ENCODE measurements around the gene ADGRE3. TPM values are rescaled to one million over a fixed set of nuclear protein-coding genes. Genes with fewer than 3 reads are reported as not detected.
A peak's percentile ranks its signal among the peaks of the same experiment; 100 is the strongest.

ADGRE3 gene
- total and polyA plus RNA-seq, 11 donors, result 0.25 to 0.59 (median 0.53) TPM; not detected in 8

DNA sequence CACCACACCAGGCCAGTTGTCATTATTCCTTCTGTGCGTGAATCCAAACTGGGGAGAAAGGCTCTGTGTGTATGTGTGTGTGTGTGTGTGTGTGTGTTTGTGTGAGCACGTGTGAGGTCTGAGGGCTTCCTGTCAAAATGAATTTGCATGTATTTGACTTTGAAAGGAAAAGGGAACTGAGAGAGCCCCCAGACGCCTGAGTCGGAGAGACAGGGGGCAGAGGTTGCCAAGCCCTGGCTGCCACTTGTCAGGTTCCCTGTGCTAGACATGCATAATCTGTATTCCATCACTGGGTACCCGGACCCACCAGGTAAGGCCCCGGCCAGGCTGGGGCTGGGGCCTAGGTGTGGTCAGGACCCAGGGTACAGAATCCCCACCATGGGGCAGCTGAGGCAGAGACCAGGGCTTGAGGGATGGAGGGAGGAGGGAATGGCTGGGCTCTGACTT lies 91.7 kb downstream of the ADGRE3 start, which contains the start of gene CLEC17A:
TSS of gene CLEC17A (plus strand) at position 191 of the 447 bp plus-strand sequence. CDS start at position 268, 77 bp downstream.
- Histone ChIP-seq H3K27me3 (no peaks in the 10 kb centered on the region), H3K4me1 (no peaks in the 10 kb centered on the region), H3K4me3 (no peak within 1 kb of the TSS), H3K27ac (no peak within 1 kb of the TSS), H3K9me3 (no peaks in the 10 kb centered on the region), H3K36me3 (no peaks in the 10 kb centered on the region)
- no peak for TF ChIP-seq POLR2A (IDR thresholded peaks at IDR 0.05)
- TF ChIP-seq, protein P1, sequence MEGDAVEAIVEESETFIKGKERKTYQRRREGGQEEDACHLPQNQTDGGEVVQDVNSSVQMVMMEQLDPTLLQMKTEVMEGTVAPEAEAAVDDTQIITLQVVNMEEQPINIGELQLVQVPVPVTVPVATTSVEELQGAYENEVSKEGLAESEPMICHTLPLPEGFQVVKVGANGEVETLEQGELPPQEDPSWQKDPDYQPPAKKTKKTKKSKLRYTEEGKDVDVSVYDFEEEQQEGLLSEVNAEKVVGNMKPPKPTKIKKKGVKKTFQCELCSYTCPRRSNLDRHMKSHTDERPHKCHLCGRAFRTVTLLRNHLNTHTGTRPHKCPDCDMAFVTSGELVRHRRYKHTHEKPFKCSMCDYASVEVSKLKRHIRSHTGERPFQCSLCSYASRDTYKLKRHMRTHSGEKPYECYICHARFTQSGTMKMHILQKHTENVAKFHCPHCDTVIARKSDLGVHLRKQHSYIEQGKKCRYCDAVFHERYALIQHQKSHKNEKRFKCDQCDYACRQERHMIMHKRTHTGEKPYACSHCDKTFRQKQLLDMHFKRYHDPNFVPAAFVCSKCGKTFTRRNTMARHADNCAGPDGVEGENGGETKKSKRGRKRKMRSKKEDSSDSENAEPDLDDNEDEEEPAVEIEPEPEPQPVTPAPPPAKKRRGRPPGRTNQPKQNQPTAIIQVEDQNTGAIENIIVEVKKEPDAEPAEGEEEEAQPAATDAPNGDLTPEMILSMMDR (IDR thresholded peaks at IDR 0.05), result no peak
- peak in 1 of 4 donors; percentile 18 for ATAC-seq
- DNase-seq, result no peak
- intact Hi-C loops (cut with DNase I), result no loop called here
- WGBS, 4 donors, result 40 to 56% (median 46%) methylated on average over 6 of the region's 6 CpGs

DNA sequence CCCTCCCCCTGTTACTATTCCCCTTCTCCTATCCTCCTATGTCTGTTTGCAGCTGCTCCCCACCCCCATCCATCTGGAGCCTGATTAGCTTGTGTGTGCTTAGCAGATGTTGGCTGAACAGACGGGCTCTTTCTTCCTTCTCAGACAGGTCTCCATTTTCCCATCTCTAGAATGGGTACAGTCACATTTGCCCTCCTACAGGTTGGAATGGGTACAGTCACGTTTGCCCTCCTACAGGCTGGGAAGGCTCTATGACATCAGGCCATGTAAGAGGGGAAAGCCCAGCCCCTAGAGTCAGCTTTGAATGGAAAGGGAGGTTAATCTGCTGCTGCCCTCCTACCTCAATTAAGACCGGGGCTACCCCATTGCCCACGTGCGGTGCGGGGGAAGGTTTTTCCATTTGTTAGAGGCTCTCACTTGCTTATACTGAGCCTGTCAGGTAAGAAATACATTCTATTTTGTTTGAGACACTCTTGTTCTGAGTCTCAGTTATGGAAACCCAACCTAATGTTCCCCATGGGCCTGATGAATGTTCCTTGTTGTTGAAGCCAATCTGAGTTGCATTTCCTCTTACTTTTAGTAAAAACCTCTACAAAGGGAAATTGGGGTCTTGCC lies 93.9 kb downstream of the ADGRE3 start:
- Histone ChIP-seq H3K9me3 (no peaks in the 10 kb centered on the region), H3K4me3 (no peak overlapping the region), H3K27ac (no peak overlapping the region), H3K4me1 (no peaks in the 10 kb centered on the region), H3K36me3 (no peaks in the 10 kb centered on the region), H3K27me3 (no peaks in the 10 kb centered on the region)
- TF ChIP-seq, protein P1 (IDR thresholded peaks at IDR 0.05), result no peak
- TF ChIP-seq POLR2A (IDR thresholded peaks at IDR 0.05), result no peak
- ATAC-seq, result no peak
- intact Hi-C loops (cut with DNase I), result no loop called here
- 59 to 67% (median 64%) methylated on average over 6 of the region's 6 CpGs for WGBS, 4 donors
- DNase-seq, result no peak

GRCh38 chr19:14577885-14578427 lies 96.7 kb downstream of the ADGRE3 start:
- WGBS, 4 donors, result 45 to 57% (median 53%) methylated on average over 6 of the region's 6 CpGs
- DNase-seq (no peak), ATAC-seq (no peak)
- peaks cover 0 to 8% (median 4%) of the 10 kb centered on the region in 12 donors for H3K4me1 ChIP-seq
- H3K27ac ChIP-seq, result no peak overlapping the region
- no peaks in the 10 kb centered on the region for H3K36me3 ChIP-seq
- no peak for TF ChIP-seq POLR2A (IDR thresholded peaks at IDR 0.05)
- TF ChIP-seq, protein P1 (IDR thresholded peaks at IDR 0.05), result no peak
- no peaks in the 10 kb centered on the region for H3K27me3 ChIP-seq
- no peak overlapping the region for H3K4me3 ChIP-seq
- no peaks in the 10 kb centered on the region for H3K9me3 ChIP-seq
- intact Hi-C loops (cut with DNase I), result loop anchor here in 4 of 10 donors (5.0 kb wide), 2 partner anchors 109 to 309 kb away; partner anchors contain the start of gene OR7A17 (in 3 of the 4)

GRCh38 chr19:14577264-14577663 lies 97.4 kb downstream of the ADGRE3 start:
- DNase-seq (no peak), ATAC-seq (no peak)
- no peaks in the 10 kb centered on the region for H3K9me3 ChIP-seq
- no peak overlapping the region for H3K4me3 ChIP-seq
- intact Hi-C loops (cut with DNase I), result loop anchor here in 4 of 10 donors (5.0 kb wide), 2 partner anchors 110 to 310 kb away; partner anchors contain the start of gene OR7A17 (in 3 of the 4)
- WGBS, 4 donors, result 73 to 84% (median 78%) methylated on average over 5 of the region's 5 CpGs
- TF ChIP-seq, protein P1 (IDR thresholded peaks at IDR 0.05), result no peak
- no peak for TF ChIP-seq POLR2A (IDR thresholded peaks at IDR 0.05)
- peaks cover 0 to 11% (median 5%) of the 10 kb centered on the region in 12 donors for H3K4me1 ChIP-seq
- H3K27me3 ChIP-seq, result no peaks in the 10 kb centered on the region
- no peak overlapping the region for H3K27ac ChIP-seq
- no peaks in the 10 kb centered on the region for H3K36me3 ChIP-seq

Measured in heart left ventricle (tissue), 16 donors.